ENCODE results near the gene OR2W1.

OR2W1 gene

GRCh38 chr6:29045075-29045474, at the start of gene OR2W1:
Gene OR2W1 (minus strand): TSS chr6:29045175. CDS start chr6:29045175, 0 bp downstream.
- no peak for DNase-seq

GRCh38 chr6:29092957-29093356, 48.0 kb upstream of the OR2W1 start:
- no peak for DNase-seq

DNA sequence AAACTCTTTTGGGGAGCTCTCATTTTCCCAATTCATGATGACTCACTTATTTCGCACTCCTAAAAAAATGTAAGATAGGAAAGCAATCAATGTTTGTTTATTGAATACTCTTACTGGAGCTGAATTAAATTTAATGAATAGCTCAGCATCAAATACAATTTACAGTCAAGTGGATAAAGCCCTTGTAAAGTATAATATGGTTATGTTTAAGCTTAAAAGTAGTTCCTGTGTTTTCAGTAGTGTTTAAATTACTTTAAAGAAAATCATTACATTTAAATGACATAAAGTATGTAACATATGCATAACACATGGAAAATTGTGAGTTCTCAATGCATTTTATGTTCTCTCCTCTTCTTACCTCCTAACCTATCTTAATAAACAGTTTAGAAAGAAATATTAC, 42.2 kb upstream of the OR2W1 start, which contains the start of gene OR2B3:
Gene OR2B3 (minus strand): TSS at position 101 of the 400 bp plus-strand sequence. CDS start 65 bp downstream, at position 36.
- DNase-seq, result no peak

- DNase-seq, result no peak
These were observed 37.5 kb upstream of the OR2W1 start for GRCh38 chr6:29082457-29082856.

DNA sequence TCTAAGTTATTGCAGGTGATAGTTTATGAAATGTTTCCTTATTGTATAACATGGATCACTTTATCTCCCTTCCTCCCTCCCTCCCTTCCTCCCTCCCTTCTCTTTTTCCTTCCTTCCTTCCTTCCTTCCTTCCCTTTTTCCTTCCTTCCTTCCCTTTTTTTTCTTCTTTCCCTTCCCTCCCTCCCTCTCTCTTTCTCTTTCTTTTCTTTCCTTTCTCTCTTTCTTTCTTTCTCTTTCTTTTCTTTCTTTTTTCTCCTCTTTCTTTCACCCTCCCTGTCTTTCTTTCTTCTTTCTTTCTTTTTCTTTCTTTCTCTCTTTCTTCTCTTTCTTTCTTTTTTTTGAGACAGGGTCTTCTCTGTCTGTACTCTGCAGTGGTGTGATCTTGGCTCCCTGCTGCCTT, 36.3 kb upstream of the OR2W1 start:
- DNase-seq, result no peak

DNA sequence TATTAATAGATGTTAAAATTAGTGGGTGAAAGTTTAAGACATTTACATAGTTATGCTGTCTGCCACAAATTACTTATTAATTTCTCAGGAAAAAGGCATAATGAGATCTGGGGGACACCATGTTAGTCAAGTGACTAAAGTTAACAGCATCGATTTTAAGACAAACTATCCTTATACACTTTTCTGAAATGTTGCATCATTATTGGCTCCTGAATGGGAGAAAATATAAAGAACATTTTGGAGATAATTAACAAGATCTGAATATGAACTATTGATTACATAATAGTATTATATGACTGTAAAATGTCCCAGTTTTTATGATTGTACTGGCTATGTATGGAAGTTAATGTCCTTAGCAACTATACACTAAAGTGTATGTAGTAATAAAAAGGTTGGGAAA, 34.2 kb upstream of the OR2W1 start:
- no peak for DNase-seq

GRCh38 chr6:29071831-29072723, 27.1 kb upstream of the OR2W1 start:
- peak; percentile 35 for DNase-seq

DNA sequence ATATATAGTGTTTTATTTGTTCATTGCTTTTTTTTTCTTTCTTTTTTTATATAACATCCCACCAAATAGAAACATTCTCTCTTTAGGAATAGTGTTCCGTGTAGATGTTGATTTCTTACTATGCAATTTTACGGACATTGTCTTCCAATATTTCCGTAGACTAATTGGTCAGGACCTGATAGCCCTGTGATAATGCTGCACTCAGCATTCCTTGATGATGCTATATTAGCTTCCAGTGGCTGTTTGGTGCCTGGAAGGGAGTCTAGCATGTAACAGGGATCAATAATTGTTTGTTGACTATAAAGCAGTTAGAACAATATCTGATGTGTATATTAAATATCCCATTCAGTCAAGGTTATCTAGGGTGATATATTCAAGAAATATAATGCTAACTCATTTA, 6.7 kb upstream of the OR2W1 start:
- DNase-seq, result no peak

DNA sequence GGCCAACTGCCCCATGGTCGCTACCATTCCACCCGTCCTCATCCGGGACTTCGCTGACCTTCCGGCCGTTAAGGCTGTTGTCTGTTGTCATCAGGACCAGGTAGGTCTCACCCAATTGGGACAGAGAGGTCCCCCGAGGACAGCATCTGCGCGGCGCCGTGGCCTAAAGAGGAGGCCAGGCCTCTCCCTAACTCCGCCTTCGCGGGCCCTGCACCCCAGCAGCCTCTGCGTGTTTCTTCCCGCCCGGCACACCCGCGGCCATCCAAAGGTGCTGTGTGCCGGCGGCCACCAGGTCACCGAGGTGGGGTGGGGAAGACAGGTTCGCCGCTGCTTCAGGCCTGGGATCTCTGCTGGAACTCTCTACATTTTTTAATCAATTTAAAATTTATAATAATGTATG, 9.0 kb downstream of the OR2W1 start:
- no peak for DNase-seq

DNA sequence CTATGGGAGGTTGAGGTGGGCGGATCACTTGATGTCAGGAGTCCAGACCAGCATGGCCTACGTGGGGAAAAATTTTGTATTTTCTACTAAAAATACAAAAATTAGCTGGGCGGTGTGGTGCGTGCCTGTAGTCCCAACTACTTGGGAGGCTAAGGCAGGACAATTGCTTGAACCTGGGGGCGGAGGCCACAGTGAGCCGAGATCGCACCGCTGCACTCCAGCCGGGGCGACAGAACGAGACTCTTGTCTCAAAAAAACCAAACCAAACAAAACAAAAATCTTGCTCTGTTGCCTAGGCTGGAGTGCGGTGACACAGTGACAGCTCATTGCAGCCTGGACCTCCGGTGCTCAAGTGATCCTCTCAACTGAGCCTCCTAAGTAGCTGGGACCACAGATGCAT, 16.2 kb downstream of the OR2W1 start:
- DNase-seq, result no peak

DNA sequence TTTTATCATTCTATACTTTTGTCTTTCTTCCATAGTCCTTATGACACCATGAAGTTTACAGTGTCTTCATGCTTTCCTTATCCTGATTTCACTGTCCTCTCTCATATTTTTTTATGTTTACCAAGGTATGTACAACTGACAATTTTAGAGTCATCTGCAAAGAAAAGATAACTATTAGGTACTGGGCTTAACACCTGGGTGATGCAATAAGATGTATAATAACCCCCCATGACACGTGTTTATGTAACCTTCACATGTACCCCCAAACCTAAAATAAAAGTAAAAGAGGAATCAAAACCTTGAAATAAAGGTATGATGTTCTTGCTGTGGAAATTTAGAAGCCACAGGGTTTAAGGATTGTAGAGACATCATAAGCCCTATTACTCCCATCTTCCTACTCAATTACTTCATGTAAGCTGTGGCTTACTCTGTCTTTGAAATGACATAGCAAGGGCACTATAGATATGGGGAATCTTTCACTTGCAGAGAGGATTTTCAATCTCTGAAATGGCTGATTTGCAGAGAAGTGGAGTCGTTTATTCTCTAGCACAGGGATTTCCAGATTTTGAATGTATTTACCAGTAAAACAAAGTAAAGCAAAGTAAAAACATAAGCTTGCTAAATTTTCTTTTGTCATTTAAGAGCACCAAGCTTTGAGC, 18.9 kb downstream of the OR2W1 start:
- DNase-seq, result no peak

DNA sequence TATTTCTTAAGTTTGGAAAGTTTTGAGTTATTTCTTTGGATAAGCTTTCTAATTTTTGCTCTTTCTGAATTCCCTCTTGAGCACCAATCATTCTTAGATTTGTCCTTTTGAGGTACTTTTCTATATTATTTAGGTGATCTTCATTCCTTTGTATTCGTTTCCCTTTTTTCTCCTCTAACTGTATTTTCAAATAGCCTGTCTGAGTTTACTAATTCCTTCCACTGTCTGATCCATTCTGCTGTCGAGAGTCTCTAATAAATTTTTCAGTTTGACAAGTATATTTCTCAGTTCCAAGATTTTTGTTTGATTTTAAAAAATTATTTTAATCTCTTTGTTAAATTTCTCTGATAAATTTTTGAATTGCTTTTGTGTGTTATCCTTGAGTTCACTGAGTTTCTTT, 23.5 kb downstream of the OR2W1 start:
- DNase-seq, result no peak

- no peak for DNase-seq
These were observed 25.3 kb downstream of the OR2W1 start for GRCh38 chr6:29019629-29020028.

GRCh38 chr6:29017428-29017802, 27.6 kb downstream of the OR2W1 start:
- DNase-seq, result no peak

DNA sequence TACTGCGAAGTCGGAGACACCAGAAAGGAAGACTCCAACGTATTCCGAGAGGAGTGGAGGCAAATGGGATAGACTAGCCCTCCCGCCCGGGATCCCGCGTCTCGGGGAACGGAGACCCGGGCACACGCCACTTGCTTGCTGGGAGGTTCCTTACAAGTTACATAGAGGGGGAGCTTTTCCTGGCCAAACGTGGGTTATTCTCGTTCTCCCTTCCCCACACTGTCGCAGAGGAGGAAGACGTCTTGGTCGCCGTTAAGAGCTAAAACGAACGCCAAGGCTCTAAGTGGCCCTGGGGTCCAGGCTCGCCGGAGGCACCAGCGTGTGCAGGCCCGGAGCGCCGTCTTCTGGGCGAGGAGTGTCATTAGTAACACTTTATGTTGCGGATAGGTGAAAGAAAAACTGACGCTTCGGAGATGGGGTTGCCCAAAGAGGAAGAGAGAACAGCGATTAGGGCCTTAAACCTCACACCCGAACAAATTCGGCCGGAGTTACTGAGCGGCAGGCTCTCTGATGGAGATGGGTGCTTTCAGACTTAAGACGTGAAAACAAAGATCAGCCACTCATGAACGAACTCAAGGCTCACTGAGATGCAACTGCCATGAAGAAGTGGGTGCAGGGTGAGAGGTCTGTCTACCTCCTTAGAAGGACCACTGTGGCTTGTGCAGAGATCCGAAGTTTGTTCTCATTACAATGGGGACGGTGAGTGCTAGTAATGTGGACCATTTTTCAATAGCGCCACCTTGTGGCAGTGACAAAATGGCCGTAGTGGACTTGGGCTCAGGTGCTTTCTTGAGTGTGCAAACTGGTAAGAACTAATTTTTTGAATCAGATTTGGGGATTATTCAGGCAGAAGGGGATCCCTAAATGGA, 28.2 kb downstream of the OR2W1 start:
- peak; percentile 87 for DNase-seq

DNA sequence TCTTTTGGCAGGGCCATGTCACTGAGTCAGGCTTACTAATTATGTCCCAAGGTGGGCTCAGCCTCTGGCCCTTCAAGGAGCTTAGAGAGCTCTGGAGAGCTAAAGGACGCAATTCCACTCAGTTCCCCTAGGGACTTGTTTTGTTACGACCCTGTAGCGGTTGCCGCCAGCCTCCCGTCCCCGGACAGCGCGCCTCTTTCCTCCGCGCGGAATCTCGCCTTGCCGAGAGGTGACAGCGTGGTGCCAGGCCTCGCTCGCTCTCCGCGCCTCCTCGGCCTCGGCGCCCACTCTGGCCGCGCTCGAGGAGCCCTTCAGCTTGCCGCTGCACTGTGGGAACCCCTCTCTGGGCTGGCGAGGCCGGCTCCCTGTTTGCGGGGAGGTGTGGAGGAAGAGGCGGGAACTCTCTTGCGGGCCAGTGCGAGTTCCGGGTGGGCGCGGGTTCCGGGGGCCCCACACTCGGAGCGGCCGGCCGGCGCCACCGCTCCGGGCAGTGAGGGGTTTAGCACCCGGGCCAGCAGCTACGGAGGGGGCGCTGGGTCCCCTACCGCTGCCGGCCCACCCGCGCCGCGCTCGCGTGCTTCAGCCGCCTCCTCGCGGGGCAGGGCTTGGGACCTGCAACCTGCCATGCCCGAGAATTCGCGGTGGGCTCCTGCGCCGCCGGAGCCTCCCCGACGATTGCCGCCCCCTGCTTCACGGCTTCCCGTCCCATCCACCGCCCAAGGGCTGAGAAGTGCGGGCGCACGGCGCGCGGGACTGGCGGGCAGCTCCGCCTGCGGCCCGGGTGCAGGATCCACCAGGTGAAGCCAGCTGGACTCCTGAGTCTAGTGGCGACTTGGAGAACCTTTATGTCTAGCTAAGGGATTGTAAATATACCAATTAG, 30.0 kb downstream of the OR2W1 start:
- no peak for DNase-seq

GRCh38 chr6:29011276-29011734, 33.7 kb downstream of the OR2W1 start:
- peak; percentile 81 for DNase-seq

- DNase-seq, result no peak
These were observed 35.6 kb downstream of the OR2W1 start for GRCh38 chr6:29009358-29009757.

DNA sequence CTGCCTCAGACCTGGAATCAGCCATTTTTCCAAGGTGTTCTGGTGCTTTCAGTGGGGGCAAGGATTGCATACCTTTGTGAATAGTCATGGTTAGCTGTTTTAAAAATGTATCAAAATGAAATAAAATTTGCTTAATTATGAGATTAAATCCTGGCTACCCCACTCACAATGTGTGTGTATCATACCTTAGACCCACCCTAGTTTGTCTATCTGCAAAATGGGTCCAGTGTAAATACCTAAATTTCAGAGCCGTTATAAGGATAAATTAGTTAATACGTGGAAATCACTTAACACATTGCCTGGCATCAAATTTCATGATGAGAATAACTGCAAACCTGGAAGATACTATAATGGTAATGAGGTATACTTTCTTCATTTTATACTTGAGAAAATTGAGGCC, 36.9 kb downstream of the OR2W1 start:
- no peak for DNase-seq

DNA sequence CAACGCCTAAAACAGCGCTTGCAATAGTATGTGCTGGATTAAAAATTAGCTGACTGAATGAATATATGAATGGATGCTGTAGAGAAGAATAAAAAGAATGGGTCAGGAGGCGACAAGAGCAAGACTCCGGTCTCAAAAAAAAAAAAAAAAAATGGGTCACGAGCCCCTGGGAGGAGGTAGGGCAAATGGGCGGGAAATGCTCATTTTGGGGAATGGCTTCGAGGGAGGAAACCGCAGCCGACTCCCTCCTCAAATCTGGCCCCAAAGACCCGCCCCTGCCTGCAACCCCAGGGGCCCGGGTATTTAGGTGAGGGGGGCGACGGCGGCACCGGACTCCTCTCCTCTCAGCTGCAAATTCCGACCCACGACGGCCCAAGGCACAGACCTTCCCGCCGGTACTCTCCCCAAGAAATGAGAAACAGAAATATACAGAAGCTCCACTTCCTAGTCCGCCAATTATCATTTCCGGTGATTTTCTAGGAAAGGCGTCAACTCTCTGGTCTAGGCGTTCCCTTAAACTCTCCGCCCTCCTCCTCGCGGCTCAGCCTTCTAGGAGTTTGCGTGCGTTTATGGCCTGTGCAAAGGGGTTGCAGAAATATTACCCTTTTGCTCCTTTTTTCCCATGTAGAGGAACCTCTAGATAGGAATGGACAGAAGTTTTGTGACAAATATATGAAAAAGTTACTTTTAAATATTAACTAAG, 39.6 kb downstream of the OR2W1 start, which contains the start of gene ZNF311:
Gene ZNF311 (minus strand): TSS at position 133 of the 703 bp plus-strand sequence. CDS start 1,361 bp downstream, outside the sequence.
- DNase-seq, result peak; percentile 88

- no peak for DNase-seq
These were observed 48.0 kb downstream of the OR2W1 start for GRCh38 chr6:28996844-28997510.

All from NCI-H748 treated with DMSO at 0.1 percent for 48 hours (cell line).